Endothelial cell of umbilical vein (primary cell): ENCODE results near the gene MANEAL.

Experiments used
- EZH2 ChIP-seq: IDR thresholded peaks from 2 replicates; pipeline ENCODE4 v1.6.1; 2012; ENCODE audit warnings: borderline replicate concordance, low read depth, mild to moderate bottlenecking, moderate library complexity, low read length, inconsistent platforms; ENCODE audit not compliant: severe bottlenecking
- GATA2 ChIP-seq: IDR thresholded peaks from 2 replicates; pipeline ENCODE4 v1.7.0; 2011; ENCODE audit warnings: low read depth, mild to moderate bottlenecking, moderate library complexity, mixed read lengths, low read length; ENCODE audit not compliant: insufficient read length, insufficient read depth
- POLR2A ChIP-seq: IDR thresholded peaks from 2 replicates; pipeline ENCODE4 v1.6.1; 2012; ENCODE audit warnings: low read depth, mild to moderate bottlenecking, control low read depth, low read length
- POLR2AphosphoS5 ChIP-seq: IDR thresholded peaks from 2 replicates; pipeline ENCODE4 v1.6.1; 2012; ENCODE audit warnings: low read depth, mild to moderate bottlenecking, control low read depth, low read length, moderate library complexity; ENCODE audit not compliant: insufficient read depth
- TF ChIP-seq, protein P1 (sequence below), 2 donors: IDR thresholded peaks; 1 replicate in 1 of 2; 2 replicates in 1 of 2; pipeline ENCODE4 v1.5.1; 2011; ENCODE audit warnings: low read length in 2 of 2, mild to moderate bottlenecking in 2 of 2, moderate library complexity in 2 of 2, control low read depth in 1 of 2, inconsistent platforms in 1 of 2, low read depth in 1 of 2; ENCODE audit not compliant: insufficient read depth in 1 of 2; ENCODE audit errors: extremely low read depth in 1 of 2

GRCh38 chr1:37844536-37844935 is 50.9 kb downstream of the MANEAL start:
- TF ChIP-seq POLR2AphosphoS5 (no peak), POLR2A (no peak), EZH2 (no peak), GATA2 (no peak)
- TF ChIP-seq, protein P1, sequence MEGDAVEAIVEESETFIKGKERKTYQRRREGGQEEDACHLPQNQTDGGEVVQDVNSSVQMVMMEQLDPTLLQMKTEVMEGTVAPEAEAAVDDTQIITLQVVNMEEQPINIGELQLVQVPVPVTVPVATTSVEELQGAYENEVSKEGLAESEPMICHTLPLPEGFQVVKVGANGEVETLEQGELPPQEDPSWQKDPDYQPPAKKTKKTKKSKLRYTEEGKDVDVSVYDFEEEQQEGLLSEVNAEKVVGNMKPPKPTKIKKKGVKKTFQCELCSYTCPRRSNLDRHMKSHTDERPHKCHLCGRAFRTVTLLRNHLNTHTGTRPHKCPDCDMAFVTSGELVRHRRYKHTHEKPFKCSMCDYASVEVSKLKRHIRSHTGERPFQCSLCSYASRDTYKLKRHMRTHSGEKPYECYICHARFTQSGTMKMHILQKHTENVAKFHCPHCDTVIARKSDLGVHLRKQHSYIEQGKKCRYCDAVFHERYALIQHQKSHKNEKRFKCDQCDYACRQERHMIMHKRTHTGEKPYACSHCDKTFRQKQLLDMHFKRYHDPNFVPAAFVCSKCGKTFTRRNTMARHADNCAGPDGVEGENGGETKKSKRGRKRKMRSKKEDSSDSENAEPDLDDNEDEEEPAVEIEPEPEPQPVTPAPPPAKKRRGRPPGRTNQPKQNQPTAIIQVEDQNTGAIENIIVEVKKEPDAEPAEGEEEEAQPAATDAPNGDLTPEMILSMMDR (IDR thresholded peaks at IDR 0.05; ENCODE audit: extremely low read depth in 1 of 2, insufficient read depth in 1 of 2, low read depth in 1 of 2, low read length in 2 of 2), result no peak
